IMR-90 (cell line): ENCODE results near the gene EEF1G. TPM values are rescaled to one million over a fixed set of nuclear protein-coding genes. Genes with fewer than 3 reads are reported as not detected.

Experiments
- ATAC-seq: fragments of 200-7000 bp; cut with Tn5 transposase; 2 replicates; pipeline ENCODE4 v1.9.1; 2020; ENCODE audit warnings: low read depth, mild to moderate bottlenecking, moderate library complexity
- BruUV-seq: library from RNA; stranded (reverse); fragments of 400-500 nt; replicated peaks from 2 replicates; lab custom pipeline; 2021; lab: Mats Ljungman, UMichigan
- CTCF ChIA-PET: fragments of 300-600 bp; formaldehyde crosslinking; extraction: SDS; loops from one replicate; lab custom pipeline; 2021; ENCODE audit warnings: antibody characterized with exemption; lab: Yijun Ruan, JAX
- POLR2A ChIA-PET: fragments of 300-600 bp; sonication (Branson Sonifier 250); formaldehyde crosslinking; loops from one replicate; lab custom pipeline; 2022; ENCODE audit warnings: antibody characterized with exemption; ENCODE audit not compliant: unreplicated experiment; lab: Charles Lee
- DNase-seq: peaks from one replicate; pipeline ENCODE4 v3.0.0; 2013
- H2AFZ ChIP-seq: replicated peaks from 2 replicates; pipeline ENCODE3; 2013; ENCODE audit warnings: low read length, mild to moderate bottlenecking; ENCODE audit not compliant: poor library complexity
- H2AK5ac ChIP-seq: 2 replicates; pipeline ENCODE4 v1.6.1; 2013; ENCODE audit warnings: low read depth, low read length, inconsistent platforms
- H2AK9ac ChIP-seq: replicated peaks from 2 replicates; pipeline ENCODE3; 2013; ENCODE audit warnings: mild to moderate bottlenecking, low read depth, low read length, moderate library complexity; ENCODE audit not compliant: poor library complexity
- H2BK120ac ChIP-seq: 2 replicates; pipeline ENCODE4 v1.6.1; 2013; ENCODE audit warnings: low read depth, low read length, inconsistent platforms
- H2BK15ac ChIP-seq: 3 replicates; pipeline ENCODE4 v1.6.1; 2013; ENCODE audit warnings: low read depth, low read length, inconsistent platforms
- H2BK20ac ChIP-seq: 2 replicates; pipeline ENCODE4 v1.6.1; 2013; ENCODE audit warnings: low read depth, mild to moderate bottlenecking, inconsistent platforms, low read length, moderate library complexity
- H2BK5ac ChIP-seq: 2 replicates; pipeline ENCODE4 v1.6.1; 2013; ENCODE audit warnings: mild to moderate bottlenecking, low read depth, low read length, inconsistent platforms; ENCODE audit not compliant: poor library complexity, severe bottlenecking
- H3K14ac ChIP-seq: replicated peaks from 2 replicates; pipeline ENCODE4 v1.6.1; 2013; ENCODE audit warnings: low read depth, low read length, inconsistent platforms
- H3K18ac ChIP-seq: 2 replicates; pipeline ENCODE4 v1.6.1; 2013; ENCODE audit warnings: low read depth, low read length, control low read depth
- H3K23ac ChIP-seq: 2 replicates; pipeline ENCODE4 v1.6.1; 2013; ENCODE audit warnings: low read depth, low read length, inconsistent platforms
- H3K27ac ChIP-seq: 2 replicates; pipeline ENCODE4 v1.5.1; 2013; ENCODE audit warnings: mild to moderate bottlenecking, control low read depth, low read length; ENCODE audit not compliant: insufficient read depth
- H3K27me3 ChIP-seq: 2 replicates; pipeline ENCODE4 v1.6.1; 2013; ENCODE audit warnings: low read length; ENCODE audit not compliant: control insufficient read depth, insufficient read depth
- H3K36me3 ChIP-seq: 2 replicates; pipeline ENCODE4 v1.6.1; 2013; ENCODE audit warnings: low read length, mixed read lengths; ENCODE audit not compliant: control insufficient read depth, insufficient read depth
- H3K4ac ChIP-seq: 2 replicates; pipeline ENCODE4 v1.6.1; 2013; ENCODE audit warnings: low read depth, low read length, inconsistent platforms
- H3K4me1 ChIP-seq: 2 replicates; pipeline ENCODE4 v1.6.1; 2013; ENCODE audit warnings: low read length, mixed read lengths; ENCODE audit not compliant: control insufficient read depth, insufficient read depth
- H3K4me2 ChIP-seq: 2 replicates; pipeline ENCODE4 v1.6.1; 2013; ENCODE audit warnings: low read depth, mild to moderate bottlenecking, control low read depth, low read length, moderate library complexity
- H3K4me3 ChIP-seq: 2 replicates; pipeline ENCODE4 v1.5.1; 2013; ENCODE audit warnings: low read depth, mild to moderate bottlenecking, control low read depth, low read length, moderate library complexity; ENCODE audit not compliant: insufficient read depth
- H3K56ac ChIP-seq: 2 replicates; pipeline ENCODE4 v1.6.1; 2013; ENCODE audit warnings: low read length, inconsistent platforms; ENCODE audit not compliant: insufficient read depth; ENCODE audit errors: extremely low read depth
- H3K79me1 ChIP-seq, 2 experiments: 2 replicates each; pipeline ENCODE4 v1.6.1; 2013; ENCODE audit warnings: low read length in 2 of 2, inconsistent platforms in 1 of 2, low read depth in 1 of 2
- H3K9ac ChIP-seq: 2 replicates; pipeline ENCODE4 v1.6.1; 2013; ENCODE audit warnings: low read depth, low read length, control low read depth
- H3K9me1 ChIP-seq: 2 replicates; pipeline ENCODE4 v1.6.1; 2013; ENCODE audit warnings: low read length, inconsistent platforms; ENCODE audit not compliant: insufficient read depth
- H3K9me3 ChIP-seq: 2 replicates; pipeline ENCODE4 v1.6.1; 2013; ENCODE audit warnings: low read length; ENCODE audit not compliant: control insufficient read depth, insufficient read depth
- H4K20me1 ChIP-seq: 2 replicates; pipeline ENCODE4 v1.6.1; 2013; ENCODE audit warnings: low read length, inconsistent platforms; ENCODE audit not compliant: insufficient read depth
- H4K5ac ChIP-seq: 2 replicates; pipeline ENCODE4 v1.6.1; 2013; ENCODE audit warnings: mild to moderate bottlenecking, low read depth, low read length, control low read depth
- H4K8ac ChIP-seq, 2 experiments: 2 replicates each; pipeline ENCODE4 v1.6.1; 2013; ENCODE audit warnings: low read depth in 2 of 2, low read length in 2 of 2, control low read depth in 1 of 2, inconsistent platforms in 1 of 2
- H4K91ac ChIP-seq: 2 replicates; pipeline ENCODE4 v1.6.1; 2013; ENCODE audit warnings: low read depth, low read length, inconsistent platforms; ENCODE audit not compliant: insufficient read depth
- MXI1 ChIP-seq: IDR thresholded peaks from 2 replicates; pipeline ENCODE4 v1.6.1; 2012; ENCODE audit warnings: low read depth, mild to moderate bottlenecking, low read length, moderate library complexity, borderline replicate concordance
- RCOR1 ChIP-seq: IDR thresholded peaks from 2 replicates; pipeline ENCODE4 v1.6.1; 2012; ENCODE audit warnings: mild to moderate bottlenecking, low read length, improper control_type of control experiment; ENCODE audit not compliant: insufficient replicate concordance
- WGBS, 2 experiments: methylation state at CpG; one replicate each; pipeline versions ENCODE4 v1.1.5 to v1.1.7; 2013; ENCODE audit warnings: missing lambda C conversion rate in 2 of 2; ENCODE audit not compliant: insufficient read length in 1 of 2; ENCODE audit errors: extremely low coverage in 2 of 2; 5-methylcytosine and 5-hydroxymethylcytosine counted together
- dilution Hi-C: fragments of 300-500 bp; cut with HindIII; formaldehyde crosslinking; loops from one replicate; pipeline ENCODE4 v1.14.3; 2018; ENCODE audit warnings: low sequenced_read_pairs; ENCODE audit not compliant: unreplicated experiment
- in situ Hi-C: fragments of 300-500 bp; cut with MboI; formaldehyde crosslinking; loops from 3 replicates; pipeline ENCODE4 v1.14.3; 2019; ENCODE audit warnings: low sequenced_read_pairs, inconsistent platforms, mixed read lengths
- intact Hi-C: fragments of 100-400 bp; cut with micrococcal nuclease; formaldehyde crosslinking; loops from 2 replicates; pipeline ENCODE4 v1.10.0; 2022
- polyA plus RNA-seq, 3 experiments: library from polyadenylated mRNA; depleted of rRNA; stranded (reverse); fragments of >200 nt; gene quantifications; 2 replicates each; pipeline ENCODE4 v1.2.3, GENCODE V29; 2012; ENCODE audit warnings: low replicate concordance in 1 of 3
- total RNA-seq: library from RNA; depleted of rRNA; stranded (reverse); fragments of >200 nt; gene quantifications from 2 replicates; pipeline ENCODE4 v1.2.3, GENCODE V29; 2012

The EEF1G gene
- total and polyA plus RNA-seq, 2 of the 4 experiments (the other 2 are of a cell fraction): 1,684 to 1,857 TPM

GRCh38 chr11:62614275-62614674 lies 40.6 kb upstream of the EEF1G start:
- no peak overlapping the region for H2BK5ac ChIP-seq
- H3K4me1 ChIP-seq: peaks cover 10% of the 10 kb centered on the region
- H3K79me1 ChIP-seq: peaks cover 19 to 25% of the 10 kb centered on the region in 2 experiments
- H2AK9ac ChIP-seq: no peak overlapping the region
- no peak overlapping the region for H3K4ac ChIP-seq
- no TSS peak for BruUV-seq
- no peak overlapping the region for H3K4me3 ChIP-seq
- WGBS, 2 experiments: 89% methylated on average over 5 of the region's 8 CpGs; no CpG with 5 or more reads in 1 of the 2 experiments
- in situ Hi-C loops (no loop called here), intact Hi-C loops (loop anchor here (5.0 kb wide), 1 partner anchor 248 kb away; no protein-coding TSS in a partner anchor), dilution Hi-C loops (no loop called here)
- TF ChIP-seq RCOR1 (no peak), MXI1 (peak; percentile 50; the same call in 1 of the 2 replicates)
- CTCF ChIA-PET: no interaction called here
- no peak overlapping the region for H3K4me2 ChIP-seq
- no peak overlapping the region for H2AFZ ChIP-seq
- H2AK5ac ChIP-seq: no peak overlapping the region
- H3K14ac ChIP-seq: no peak overlapping the region
- no peak overlapping the region for H4K91ac ChIP-seq
- H3K36me3 ChIP-seq: peaks cover 28% of the 10 kb centered on the region
- H3K9ac ChIP-seq: no peak overlapping the region
- peaks cover 11% of the 10 kb centered on the region for H4K20me1 ChIP-seq
- no peaks in the 10 kb centered on the region for H3K27me3 ChIP-seq
- no peaks in the 10 kb centered on the region for H3K9me1 ChIP-seq
- no peak overlapping the region for H4K5ac ChIP-seq
- ATAC-seq (no peak), DNase-seq (no peak)
- POLR2A ChIA-PET: no interaction called here
- H2BK120ac ChIP-seq: no peak overlapping the region
- H2BK20ac ChIP-seq: no peak overlapping the region
- H3K23ac ChIP-seq: no peak overlapping the region
- no peaks in the 10 kb centered on the region for H3K9me3 ChIP-seq
- no peak overlapping the region for H2BK15ac ChIP-seq
- no peak overlapping the region for H3K56ac ChIP-seq
- H3K18ac ChIP-seq: no peak overlapping the region
- H3K27ac ChIP-seq: no peak overlapping the region
- H4K8ac ChIP-seq: no peak overlapping the region
